ENCODE data around the gene KCNC2.

KCNC2 gene

DNA sequence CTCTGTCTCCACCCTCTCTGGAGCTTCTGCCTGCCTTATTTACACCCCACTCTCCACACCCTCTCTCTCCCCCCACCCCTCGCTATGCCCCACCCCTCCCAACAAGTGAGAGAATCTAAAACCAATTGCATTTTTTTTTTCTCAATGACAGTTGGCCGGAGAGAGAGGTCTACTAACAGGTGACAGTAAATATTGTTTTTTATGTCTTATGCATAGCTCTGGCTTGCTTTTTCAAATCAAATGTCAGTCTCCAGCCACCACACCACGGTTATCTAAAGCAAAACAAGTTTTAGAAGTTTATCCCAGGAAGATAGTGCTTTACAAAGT, at the start of gene KCNC2:
TSS of gene KCNC2 (minus strand) at position 28 of the 327 bp plus-strand sequence.
- DNase-seq (ENCODE audit: extremely low spot score) = no peak
- CTCF ChIA-PET = no interaction called here
- TF ChIP-seq, protein P1, sequence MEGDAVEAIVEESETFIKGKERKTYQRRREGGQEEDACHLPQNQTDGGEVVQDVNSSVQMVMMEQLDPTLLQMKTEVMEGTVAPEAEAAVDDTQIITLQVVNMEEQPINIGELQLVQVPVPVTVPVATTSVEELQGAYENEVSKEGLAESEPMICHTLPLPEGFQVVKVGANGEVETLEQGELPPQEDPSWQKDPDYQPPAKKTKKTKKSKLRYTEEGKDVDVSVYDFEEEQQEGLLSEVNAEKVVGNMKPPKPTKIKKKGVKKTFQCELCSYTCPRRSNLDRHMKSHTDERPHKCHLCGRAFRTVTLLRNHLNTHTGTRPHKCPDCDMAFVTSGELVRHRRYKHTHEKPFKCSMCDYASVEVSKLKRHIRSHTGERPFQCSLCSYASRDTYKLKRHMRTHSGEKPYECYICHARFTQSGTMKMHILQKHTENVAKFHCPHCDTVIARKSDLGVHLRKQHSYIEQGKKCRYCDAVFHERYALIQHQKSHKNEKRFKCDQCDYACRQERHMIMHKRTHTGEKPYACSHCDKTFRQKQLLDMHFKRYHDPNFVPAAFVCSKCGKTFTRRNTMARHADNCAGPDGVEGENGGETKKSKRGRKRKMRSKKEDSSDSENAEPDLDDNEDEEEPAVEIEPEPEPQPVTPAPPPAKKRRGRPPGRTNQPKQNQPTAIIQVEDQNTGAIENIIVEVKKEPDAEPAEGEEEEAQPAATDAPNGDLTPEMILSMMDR (IDR thresholded peaks at IDR 0.05; ENCODE audit: control extremely low read depth, extremely low read depth, low read depth, missing control alignments) = no peak
- POLR2A ChIA-PET = no interaction called here

DNA sequence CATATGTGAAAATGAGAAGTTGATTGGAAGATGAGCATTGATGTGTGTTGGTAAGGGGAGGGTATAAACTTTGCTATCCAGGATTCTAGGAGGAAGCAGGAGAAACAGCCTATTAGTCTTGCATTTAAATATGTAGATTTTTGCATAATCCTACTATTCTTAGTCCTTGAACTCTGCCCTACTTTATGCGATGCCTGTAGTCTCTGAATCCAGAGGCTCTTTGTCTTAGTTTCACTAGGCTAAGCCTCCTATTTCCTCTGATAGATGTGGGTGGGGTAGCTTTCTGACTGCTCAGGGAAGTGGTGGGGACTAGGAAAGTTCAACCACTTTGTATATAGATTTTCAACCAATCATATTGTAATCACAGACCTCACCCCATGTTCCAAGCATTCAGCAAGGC, 49.5 kb upstream of the KCNC2 start:
- ChIA-PET CTCF (interaction anchor here (1.5 kb wide), 1 partner anchor 8 kb away, joined by 5 read pairs; no protein-coding TSS in a partner anchor), POLR2A (no interaction called here)
- TF ChIP-seq, protein P1 (IDR thresholded peaks at IDR 0.05; ENCODE audit: control extremely low read depth, extremely low read depth, low read depth, missing control alignments) = no peak
- no peak for DNase-seq (ENCODE audit: extremely low spot score)

DNA sequence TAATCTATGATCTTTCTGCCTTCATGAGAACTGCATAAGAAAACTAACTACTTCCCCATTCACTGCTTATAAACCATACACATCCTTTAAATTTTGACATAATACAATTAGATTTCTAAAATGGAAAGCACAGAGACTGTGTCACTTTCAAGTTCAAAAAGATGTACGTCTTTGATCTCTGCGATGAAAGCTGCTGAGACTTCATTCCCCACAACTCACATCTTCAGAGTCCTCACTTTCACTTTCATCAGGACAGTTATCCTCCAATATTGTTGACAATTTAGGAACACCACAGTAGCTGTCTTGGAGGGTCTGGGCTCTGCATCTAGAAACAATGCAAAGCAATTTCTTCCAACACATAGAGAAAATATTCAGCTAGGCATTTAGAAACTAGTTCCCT, 47.9 kb upstream of the KCNC2 start:
- ChIA-PET CTCF (no interaction called here), POLR2A (no interaction called here)
- TF ChIP-seq, protein P1 (IDR thresholded peaks at IDR 0.05; ENCODE audit: control extremely low read depth, extremely low read depth, low read depth, missing control alignments) = no peak
- DNase-seq (ENCODE audit: extremely low spot score) = no peak

DNA sequence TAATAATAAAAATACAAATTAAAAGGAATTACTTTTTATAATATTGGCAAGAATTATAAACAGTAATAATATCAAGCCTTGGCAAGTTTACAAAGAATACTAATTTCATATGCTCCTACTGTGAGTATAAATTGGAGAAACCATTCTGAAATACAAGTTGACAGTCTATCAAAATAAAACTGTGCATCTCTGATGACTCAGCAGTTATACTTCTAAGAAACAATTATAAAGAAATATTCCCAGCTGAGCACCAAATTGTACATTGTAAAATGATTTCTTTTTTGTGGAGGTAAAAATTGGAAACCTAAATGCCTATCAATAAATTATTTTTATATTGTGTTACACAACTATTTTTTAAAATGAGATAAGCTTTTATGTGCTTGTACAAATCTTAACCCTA, 35.5 kb upstream of the KCNC2 start:
- TF ChIP-seq, protein P1 (IDR thresholded peaks at IDR 0.05; ENCODE audit: control extremely low read depth, extremely low read depth, low read depth, missing control alignments) = no peak
- DNase-seq (ENCODE audit: extremely low spot score) = no peak
- CTCF ChIA-PET = interaction anchor here (1.1 to 1.2 kb wide), 2 partner anchors 10 to 31 kb away, joined by 3 read pairs; no protein-coding TSS in a partner anchor
- POLR2A ChIA-PET = no interaction called here

DNA sequence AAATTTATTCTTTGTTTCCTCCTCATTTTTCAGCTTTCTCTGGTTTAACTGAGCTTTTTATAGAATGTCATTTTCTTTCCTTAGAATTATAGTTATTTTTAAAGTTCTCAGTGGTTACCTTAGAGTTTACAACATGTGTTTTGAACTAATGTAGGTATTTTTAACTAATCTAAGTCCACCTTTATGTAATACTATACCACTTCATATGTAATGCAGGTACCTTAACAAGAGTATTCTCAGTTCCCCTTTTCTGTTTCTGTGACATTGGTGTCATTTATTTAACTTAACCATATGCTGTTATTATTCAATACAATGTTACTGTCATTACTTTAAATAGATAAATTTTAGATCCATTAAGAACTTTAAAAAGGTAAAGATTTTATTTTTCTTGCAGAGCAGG, 30.3 kb upstream of the KCNC2 start:
- TF ChIP-seq, protein P1 (IDR thresholded peaks at IDR 0.05; ENCODE audit: control extremely low read depth, extremely low read depth, low read depth, missing control alignments) = no peak
- ChIA-PET CTCF (interaction anchor here (1.1 kb wide), 1 partner anchor 17 kb away, joined by 3 read pairs; no protein-coding TSS in a partner anchor), POLR2A (no interaction called here)
- no peak for DNase-seq (ENCODE audit: extremely low spot score)

DNA sequence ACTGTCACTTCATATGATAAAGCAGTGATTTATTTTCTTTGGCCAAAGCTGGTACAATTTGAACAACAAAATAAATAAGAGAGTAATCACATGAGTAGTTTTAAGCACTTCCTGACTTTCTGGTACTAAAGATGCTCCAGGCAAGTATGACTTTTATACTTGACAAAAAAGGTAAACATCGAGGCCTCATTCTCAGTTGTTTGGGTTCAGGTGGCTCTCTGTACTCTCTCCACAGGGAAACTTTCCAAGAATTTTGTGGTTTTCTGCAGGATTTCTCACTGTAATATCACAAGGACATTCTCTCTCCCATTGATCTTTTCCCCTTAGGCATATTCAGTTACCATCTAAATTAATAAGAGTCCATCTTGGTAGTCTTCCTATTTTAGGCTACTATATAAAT, 26.6 kb upstream of the KCNC2 start:
- CTCF ChIA-PET = no interaction called here
- POLR2A ChIA-PET = no interaction called here
- TF ChIP-seq, protein P1 (IDR thresholded peaks at IDR 0.05; ENCODE audit: control extremely low read depth, extremely low read depth, low read depth, missing control alignments) = no peak
- no peak for DNase-seq (ENCODE audit: extremely low spot score)

DNA sequence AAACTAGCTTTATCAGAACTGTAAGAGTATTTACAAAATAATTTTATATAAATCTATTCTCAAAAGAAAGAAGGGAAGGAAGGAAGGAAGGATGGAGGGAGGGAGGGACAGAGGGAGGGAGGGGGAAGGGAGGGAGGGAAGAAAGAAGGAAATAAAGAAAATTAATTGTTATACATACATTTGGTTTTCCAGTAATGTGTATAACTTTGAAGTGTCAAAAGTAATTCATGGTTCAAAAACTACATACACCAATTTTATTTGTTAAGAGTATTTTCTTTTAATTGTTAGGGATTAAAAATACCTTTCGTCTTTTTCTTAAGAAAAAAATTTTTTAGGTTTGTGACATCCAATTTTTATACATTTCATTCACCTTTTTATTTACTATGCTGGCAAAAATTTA, 17.5 kb upstream of the KCNC2 start:
- ChIA-PET POLR2A (no interaction called here), CTCF (no interaction called here)
- TF ChIP-seq, protein P1 (IDR thresholded peaks at IDR 0.05; ENCODE audit: control extremely low read depth, extremely low read depth, low read depth, missing control alignments) = no peak
- DNase-seq (ENCODE audit: extremely low spot score) = no peak
